Measurements from ENCODE around the gene GRIN3A. TPM values are rescaled to one million over a fixed set of nuclear protein-coding genes. Genes with fewer than 3 reads are reported as not detected.

The GRIN3A gene
- polyA plus RNA-seq, 1 of the 3 experiments (the other 2 are of a cell fraction), result not detected

DNA sequence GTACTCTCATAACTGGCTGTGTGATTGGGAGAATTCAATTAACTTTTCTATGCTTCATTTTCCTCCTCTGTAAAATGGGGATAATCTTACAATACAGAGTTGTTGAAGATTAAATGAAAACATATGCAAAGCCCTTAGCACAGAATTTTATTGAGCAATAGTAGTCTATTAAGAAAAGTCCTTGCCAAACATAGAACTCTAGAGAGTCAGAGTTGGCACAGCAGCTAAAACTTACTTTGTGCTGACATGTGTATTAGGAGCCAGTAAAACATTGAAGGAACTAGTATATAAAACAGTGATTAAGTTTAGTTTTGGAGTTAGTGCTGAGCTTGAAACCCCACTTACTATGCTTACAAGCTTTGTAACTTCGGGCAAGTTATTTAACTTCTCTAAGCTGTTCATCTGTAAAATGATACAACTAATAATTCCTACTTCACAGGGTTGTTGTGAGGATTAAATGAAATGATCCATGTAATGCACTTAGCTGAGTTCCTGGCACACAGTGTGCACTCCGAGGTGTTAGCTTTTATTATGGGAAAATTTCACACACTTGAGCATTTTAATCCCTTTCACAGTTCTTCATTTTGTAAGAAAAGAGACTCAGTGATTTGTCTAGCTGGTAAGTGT lies 20.0 kb upstream of the GRIN3A start:
- ChIA-PET POLR2A (no interaction called here), CTCF (no interaction called here)
- Histone ChIP-seq H3K9ac (no peak overlapping the region), H3F3A (replicated peaks; ENCODE audit: insufficient read depth) (no peaks in the 10 kb centered on the region), H4K20me1 (ENCODE audit: insufficient read depth) (no peaks in the 10 kb centered on the region), H3K27me3 (ENCODE audit: insufficient read depth) (no peaks in the 10 kb centered on the region), H3K4me2 (no peak overlapping the region), H3K4me3 (ENCODE audit: low read depth in 2 of 2, low read length in 1 of 2) (no peak overlapping the region), H3K36me3 (replicated peaks in 1 of 2; ENCODE audit: control insufficient read depth in 1 of 2, insufficient read depth in 2 of 2, low read length in 1 of 2) (no peaks in the 10 kb centered on the region), H3K4me1 (ENCODE audit: control insufficient read depth in 1 of 2, insufficient read depth in 2 of 2, low read depth in 1 of 2, low read length in 1 of 2) (no peaks in the 10 kb centered on the region), H3K9me2 (no peaks in the 10 kb centered on the region), H2AFZ (ENCODE audit: low read depth) (no peak overlapping the region), H3K79me2 (ENCODE audit: insufficient read depth) (no peaks in the 10 kb centered on the region), H3K27ac (ENCODE audit: low read depth in 2 of 2, low read length in 1 of 2) (no peak overlapping the region), H3K9me3 (no peaks in the 10 kb centered on the region)
- no peak for TF ChIP-seq POLR2AphosphoS5 (IDR thresholded peaks at IDR 0.05; ENCODE audit: low read depth, low read length)
- no peak for TF ChIP-seq EP300 (IDR thresholded peaks at IDR 0.05; ENCODE audit: borderline replicate concordance in 1 of 2, low read depth in 1 of 2, low read length in 1 of 2)
- TF ChIP-seq MEF2A (IDR thresholded peaks at IDR 0.05; ENCODE audit: borderline replicate concordance, low read depth), result no peak
- TF ChIP-seq, protein P1, sequence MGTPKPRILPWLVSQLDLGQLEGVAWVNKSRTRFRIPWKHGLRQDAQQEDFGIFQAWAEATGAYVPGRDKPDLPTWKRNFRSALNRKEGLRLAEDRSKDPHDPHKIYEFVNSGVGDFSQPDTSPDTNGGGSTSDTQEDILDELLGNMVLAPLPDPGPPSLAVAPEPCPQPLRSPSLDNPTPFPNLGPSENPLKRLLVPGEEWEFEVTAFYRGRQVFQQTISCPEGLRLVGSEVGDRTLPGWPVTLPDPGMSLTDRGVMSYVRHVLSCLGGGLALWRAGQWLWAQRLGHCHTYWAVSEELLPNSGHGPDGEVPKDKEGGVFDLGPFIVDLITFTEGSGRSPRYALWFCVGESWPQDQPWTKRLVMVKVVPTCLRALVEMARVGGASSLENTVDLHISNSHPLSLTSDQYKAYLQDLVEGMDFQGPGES (IDR thresholded peaks at IDR 0.05; ENCODE audit: low read depth, low read length), result no peak
- no peak for TF ChIP-seq NRF1 (IDR thresholded peaks at IDR 0.05; ENCODE audit: low read depth, low read length)
- no peak for TF ChIP-seq USF1 (IDR thresholded peaks at IDR 0.05; ENCODE audit: borderline replicate concordance, low read depth)
- no peak for TF ChIP-seq TCF12 (IDR thresholded peaks at IDR 0.05)
- TF ChIP-seq TAF1 (IDR thresholded peaks at IDR 0.05; ENCODE audit: borderline replicate concordance, low read depth, low read length), result no peak
- no peak for TF ChIP-seq SMC3 (IDR thresholded peaks at IDR 0.05; ENCODE audit: low read depth, low read length)
- no peak for TF ChIP-seq FOSL2 (IDR thresholded peaks at IDR 0.05; ENCODE audit: borderline replicate concordance, low read depth)
- no peak for TF ChIP-seq RCOR1 (IDR thresholded peaks at IDR 0.05; ENCODE audit: low read length)
- TF ChIP-seq ELF1 (IDR thresholded peaks at IDR 0.05), result no peak
- no peak for TF ChIP-seq EZH2phosphoT487 (IDR thresholded peaks at IDR 0.05; ENCODE audit: borderline replicate concordance, low read depth)
- no peak for TF ChIP-seq FOXJ3 (CRISPR knock-in tag; IDR thresholded peaks at IDR 0.05)
- TF ChIP-seq RXRA (IDR thresholded peaks at IDR 0.05; ENCODE audit: borderline replicate concordance, low read depth), result no peak
- no peak for TF ChIP-seq CHD2 (IDR thresholded peaks at IDR 0.05; ENCODE audit: low read length, partially characterized antibody)
- no peak for TF ChIP-seq PBX3 (IDR thresholded peaks at IDR 0.05)
- 2% methylated on average over 2 of the region's 2 CpGs for WGBS (ENCODE audit: low lambda C conversion rate)
- DNase-seq, result no peak
